Testis (tissue), 3 donors: Measurements from ENCODE around the gene CKS1B. TPM values are rescaled to one million over a fixed set of nuclear protein-coding genes. Genes with fewer than 3 reads are reported as not detected.

Experiments used
- DNase-seq: peaks from one replicate; pipeline ENCODE4 v3.0.0-alpha.2; 2019
- H3K27ac ChIP-seq, 2 donors: fragments of 200-600 bp; sonication (generic); one replicate each; pipeline ENCODE4 v1.5.1; 2019
- H3K27me3 ChIP-seq: fragments of 200-600 bp; sonication (generic); one replicate; pipeline ENCODE4 v1.5.1; 2019
- H3K36me3 ChIP-seq: fragments of 200-600 bp; sonication (generic); one replicate; pipeline ENCODE4 v1.5.1; 2017; ENCODE audit warnings: low read depth; ENCODE audit errors: missing control alignments
- H3K4me1 ChIP-seq: fragments of 200-600 bp; sonication (generic); one replicate; pipeline ENCODE4 v1.5.1; 2019
- H3K4me3 ChIP-seq, 2 donors: fragments of 200-600 bp; sonication (generic); one replicate each; pipeline ENCODE4 v1.5.1; 2017 to 2019
- H3K9me3 ChIP-seq: fragments of 200-600 bp; sonication (generic); one replicate; pipeline ENCODE4 v1.5.1; 2017
- POLR2A ChIP-seq: fragments of 450-650 bp; IDR thresholded peaks from one replicate; pipeline ENCODE4 v1.6.1; 2017; ENCODE audit warnings: antibody characterized with exemption, mild to moderate bottlenecking, moderate library complexity
- WGBS, 2 donors: methylation state at CpG; one replicate each; pipeline ENCODE4 v1.1.5; 2018; 5-methylcytosine and 5-hydroxymethylcytosine counted together
- intact Hi-C: fragments of 100-400 bp; cut with DNase I; formaldehyde crosslinking; loops from one replicate; pipeline ENCODE4 v1.15.1; 2023; ENCODE audit warnings: low total_unique reads
- polyA plus RNA-seq: library from polyadenylated mRNA; stranded (reverse); fragments of 350-450 nt; fragmentation: Illumina TruSeq; extraction: RNeasy Lipid Tissue Mini Kit (QIAGEN cat#74804); gene quantifications from one replicate; pipeline ENCODE4 v1.2.3, GENCODE V29; 2014; ENCODE audit warnings: low read depth, low replicate concordance; ENCODE audit not compliant: insufficient read depth
- total RNA-seq, 2 donors: library from RNA; depleted of rRNA; stranded (reverse); fragments of >200 nt; gene quantifications; one replicate each; pipeline ENCODE4 v1.2.3, GENCODE V29; 2016
- TF ChIP-seq, protein P1 (sequence below), 3 experiments: fragments of 450-650 bp in 2 of 3; fragments of 200-600 bp in 1 of 3; sonication (generic) in 1 of 3; IDR thresholded peaks; one replicate each; pipeline ENCODE4 v1.5.1; 2016 to 2019; ENCODE audit warnings: antibody characterized with exemption in 3 of 3, mild to moderate bottlenecking in 2 of 3, moderate library complexity in 1 of 3

The CKS1B gene
- total and polyA plus RNA-seq, 3 donors from 2014 or later, result 45.5 to 100 (median 84.3) TPM

DNA sequence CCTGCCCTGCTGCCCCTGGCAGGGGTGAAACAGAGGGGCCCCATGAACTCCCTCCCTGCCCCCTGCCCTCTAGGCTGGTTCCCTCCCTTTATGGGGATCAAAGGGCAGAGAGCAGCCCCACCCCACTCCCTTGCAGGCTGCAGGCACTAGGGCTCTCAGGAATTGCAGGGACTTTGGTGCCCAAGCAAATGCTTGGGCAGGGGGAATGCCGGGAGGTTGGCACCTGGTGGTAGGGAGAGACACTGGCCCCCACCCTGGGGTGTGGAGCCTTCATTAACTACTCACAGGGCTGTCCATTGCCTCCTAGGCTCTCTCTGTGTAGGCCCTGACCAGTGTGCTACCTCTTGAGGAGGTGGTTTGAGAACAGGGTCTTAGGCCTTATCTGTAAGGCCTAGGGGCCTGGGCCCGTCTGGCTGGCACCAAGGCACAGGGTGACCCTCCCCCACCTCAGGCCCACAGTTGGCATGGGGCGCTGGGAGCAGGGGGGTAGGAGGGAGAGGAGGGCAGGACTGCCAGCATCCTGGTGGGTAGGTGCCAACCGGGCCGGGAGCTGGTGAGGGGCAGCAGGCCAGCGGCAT lies 32.9 kb downstream of the CKS1B start:
- TF ChIP-seq POLR2A, result no peak
- TF ChIP-seq, protein P1, sequence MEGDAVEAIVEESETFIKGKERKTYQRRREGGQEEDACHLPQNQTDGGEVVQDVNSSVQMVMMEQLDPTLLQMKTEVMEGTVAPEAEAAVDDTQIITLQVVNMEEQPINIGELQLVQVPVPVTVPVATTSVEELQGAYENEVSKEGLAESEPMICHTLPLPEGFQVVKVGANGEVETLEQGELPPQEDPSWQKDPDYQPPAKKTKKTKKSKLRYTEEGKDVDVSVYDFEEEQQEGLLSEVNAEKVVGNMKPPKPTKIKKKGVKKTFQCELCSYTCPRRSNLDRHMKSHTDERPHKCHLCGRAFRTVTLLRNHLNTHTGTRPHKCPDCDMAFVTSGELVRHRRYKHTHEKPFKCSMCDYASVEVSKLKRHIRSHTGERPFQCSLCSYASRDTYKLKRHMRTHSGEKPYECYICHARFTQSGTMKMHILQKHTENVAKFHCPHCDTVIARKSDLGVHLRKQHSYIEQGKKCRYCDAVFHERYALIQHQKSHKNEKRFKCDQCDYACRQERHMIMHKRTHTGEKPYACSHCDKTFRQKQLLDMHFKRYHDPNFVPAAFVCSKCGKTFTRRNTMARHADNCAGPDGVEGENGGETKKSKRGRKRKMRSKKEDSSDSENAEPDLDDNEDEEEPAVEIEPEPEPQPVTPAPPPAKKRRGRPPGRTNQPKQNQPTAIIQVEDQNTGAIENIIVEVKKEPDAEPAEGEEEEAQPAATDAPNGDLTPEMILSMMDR (IDR thresholded peaks at IDR 0.05), result no peak
- H3K4me1 ChIP-seq, result peaks cover 38% of the 10 kb centered on the region
- no peaks in the 10 kb centered on the region for H3K9me3 ChIP-seq
- intact Hi-C loops, result no loop called here
- H3K4me3 ChIP-seq, result no peak overlapping the region
- 66 to 70% methylated on average over 4 to 6 of the region's 6 CpGs for whole genome bisulfite sequencing, 2 donors
- H3K27me3 ChIP-seq, result no peaks in the 10 kb centered on the region
- H3K27ac ChIP-seq, result peak overlapping the region in 1 of 2 donors; percentile 33
- H3K36me3 ChIP-seq, result no peaks in the 10 kb centered on the region
- DNase-seq, result no peak

DNA sequence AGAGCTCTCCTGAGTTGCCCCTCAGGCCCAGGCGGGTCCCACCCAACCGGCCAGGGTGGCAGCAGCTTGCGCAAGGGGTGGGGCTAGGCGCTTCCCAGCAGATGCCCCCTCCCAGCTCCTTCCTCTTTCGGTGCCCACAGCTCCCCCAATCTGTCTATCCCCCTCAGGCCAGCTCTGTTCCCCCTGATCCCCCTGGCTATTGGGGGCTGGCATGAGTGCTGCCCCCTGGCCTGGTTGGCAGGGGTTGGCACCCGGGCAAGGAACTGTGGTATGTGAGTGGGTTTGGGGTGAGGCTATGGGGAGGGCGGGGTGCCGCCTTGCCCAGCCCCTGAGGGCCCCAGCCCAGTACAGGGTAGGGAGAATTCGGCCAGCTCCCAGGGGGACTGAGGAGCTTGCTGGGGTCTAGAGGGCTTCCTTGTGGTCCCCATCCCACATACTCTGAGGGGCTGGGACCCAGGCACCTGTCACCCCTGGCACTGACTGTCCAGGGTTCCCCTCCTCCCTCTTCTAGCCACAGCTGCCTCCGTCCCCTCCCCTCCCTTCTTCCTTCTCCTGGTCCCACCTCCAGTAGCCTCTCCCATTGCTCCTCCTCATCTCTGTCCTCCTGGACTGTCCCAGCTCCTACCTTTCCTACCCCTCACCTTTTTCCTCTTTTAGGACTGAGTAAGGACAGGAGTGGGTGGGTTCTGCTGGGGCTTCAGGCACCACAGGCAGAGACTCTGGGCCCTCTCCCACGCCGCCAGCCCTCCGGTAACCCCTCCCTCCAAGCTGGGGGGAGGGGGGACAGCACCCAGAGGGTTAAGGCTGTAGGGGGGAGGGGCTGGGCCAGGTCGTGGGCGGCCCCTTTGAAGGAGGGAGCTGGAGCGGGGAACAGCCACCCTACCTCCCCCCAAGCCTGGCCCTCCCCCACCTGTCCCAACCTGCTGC lies 33.8 kb downstream of the CKS1B start:
- TF ChIP-seq POLR2A, result no peak
- TF ChIP-seq, protein P1 (IDR thresholded peaks at IDR 0.05), result no peak
- intact Hi-C loops, result no loop called here
- DNase-seq, result no peak
- no peaks in the 10 kb centered on the region for H3K36me3 ChIP-seq
- no peaks in the 10 kb centered on the region for H3K9me3 ChIP-seq
- H3K4me1 ChIP-seq, result peaks cover 38% of the 10 kb centered on the region
- H3K4me3 ChIP-seq, result no peak overlapping the region
- H3K27ac ChIP-seq, result peak overlapping the region in 1 of 2 donors; percentile 33
- 84 to 85% methylated on average over 12 to 16 of the region's 16 CpGs for whole genome bisulfite sequencing, 2 donors
- no peaks in the 10 kb centered on the region for H3K27me3 ChIP-seq

DNA sequence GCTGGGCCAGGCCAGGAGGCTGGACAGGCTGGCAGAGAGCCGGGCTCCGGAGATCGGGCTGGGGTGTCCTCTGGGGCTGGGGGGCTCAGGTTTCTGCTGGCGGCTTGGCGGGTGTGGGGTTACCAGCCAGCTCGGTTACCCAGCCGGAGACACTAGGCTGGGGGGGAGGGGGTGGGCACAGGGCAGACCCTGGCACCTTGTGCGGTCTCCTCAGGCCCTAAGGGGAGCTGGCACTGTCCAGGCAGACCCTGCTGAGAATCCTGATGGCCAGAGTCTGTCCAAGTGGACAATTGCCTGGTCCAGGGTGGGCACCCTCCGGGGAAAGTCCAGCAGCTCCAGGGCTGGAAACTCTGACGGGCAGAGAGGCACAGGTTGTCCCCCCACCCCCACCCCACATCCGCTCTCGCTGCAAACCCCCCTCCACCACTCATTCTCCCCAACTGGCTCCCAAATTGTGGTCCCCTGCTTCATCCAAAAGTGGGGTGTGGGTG lies 34.8 kb downstream of the CKS1B start:
- Histone ChIP-seq H3K9me3 (no peaks in the 10 kb centered on the region), H3K27me3 (no peaks in the 10 kb centered on the region), H3K4me1 (peaks cover 34% of the 10 kb centered on the region), H3K27ac (no peak overlapping the region), H3K36me3 (no peaks in the 10 kb centered on the region), H3K4me3 (no peak overlapping the region)
- DNase-seq, result no peak
- WGBS, 2 donors, result 92 to 100% methylated on average over 7 to 12 of the region's 12 CpGs
- intact Hi-C loops, result no loop called here
- TF ChIP-seq, protein P1 (IDR thresholded peaks at IDR 0.05), result no peak
- TF ChIP-seq POLR2A, result no peak

DNA sequence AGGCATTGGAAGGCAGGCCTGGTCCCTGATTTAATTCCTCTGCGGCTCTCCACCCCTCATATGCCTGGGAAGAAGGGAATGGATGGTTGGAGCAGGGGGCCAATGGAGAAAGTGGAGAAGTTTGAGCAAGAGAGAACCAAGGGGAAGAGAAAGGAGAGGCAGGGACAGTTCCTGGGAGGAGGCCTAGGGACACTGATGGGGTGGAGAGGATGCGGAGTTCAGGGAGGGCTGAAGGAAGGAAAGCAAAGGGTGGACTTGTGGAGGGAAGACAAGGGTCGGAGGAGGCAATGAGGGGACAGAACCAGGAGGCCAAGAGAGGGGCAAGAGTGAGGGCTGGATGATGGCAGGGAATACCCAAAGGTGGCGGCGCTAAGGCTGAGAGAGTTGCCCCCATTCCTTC lies 35.3 kb downstream of the CKS1B start:
- TF ChIP-seq, protein P1 (IDR thresholded peaks at IDR 0.05), result no peak
- no peak for TF ChIP-seq POLR2A
- H3K4me3 ChIP-seq, result no peak overlapping the region
- WGBS, 2 donors, result 93 to 95% methylated on average over 5 of the region's 5 CpGs
- H3K27me3 ChIP-seq, result no peaks in the 10 kb centered on the region
- peak overlapping the region in 1 of 2 donors; percentile 19 for H3K27ac ChIP-seq
- no peaks in the 10 kb centered on the region for H3K9me3 ChIP-seq
- no peaks in the 10 kb centered on the region for H3K36me3 ChIP-seq
- intact Hi-C loops, result no loop called here
- H3K4me1 ChIP-seq, result peaks cover 30% of the 10 kb centered on the region
- no peak for DNase-seq
